Measurements from ENCODE around the gene CCDC57.

GRCh38 chr17:82228842-82229697 lies 16.4 kb upstream of the CCDC57 start, which contains the start of gene SLC16A3:
- TF ChIP-seq, protein P1, sequence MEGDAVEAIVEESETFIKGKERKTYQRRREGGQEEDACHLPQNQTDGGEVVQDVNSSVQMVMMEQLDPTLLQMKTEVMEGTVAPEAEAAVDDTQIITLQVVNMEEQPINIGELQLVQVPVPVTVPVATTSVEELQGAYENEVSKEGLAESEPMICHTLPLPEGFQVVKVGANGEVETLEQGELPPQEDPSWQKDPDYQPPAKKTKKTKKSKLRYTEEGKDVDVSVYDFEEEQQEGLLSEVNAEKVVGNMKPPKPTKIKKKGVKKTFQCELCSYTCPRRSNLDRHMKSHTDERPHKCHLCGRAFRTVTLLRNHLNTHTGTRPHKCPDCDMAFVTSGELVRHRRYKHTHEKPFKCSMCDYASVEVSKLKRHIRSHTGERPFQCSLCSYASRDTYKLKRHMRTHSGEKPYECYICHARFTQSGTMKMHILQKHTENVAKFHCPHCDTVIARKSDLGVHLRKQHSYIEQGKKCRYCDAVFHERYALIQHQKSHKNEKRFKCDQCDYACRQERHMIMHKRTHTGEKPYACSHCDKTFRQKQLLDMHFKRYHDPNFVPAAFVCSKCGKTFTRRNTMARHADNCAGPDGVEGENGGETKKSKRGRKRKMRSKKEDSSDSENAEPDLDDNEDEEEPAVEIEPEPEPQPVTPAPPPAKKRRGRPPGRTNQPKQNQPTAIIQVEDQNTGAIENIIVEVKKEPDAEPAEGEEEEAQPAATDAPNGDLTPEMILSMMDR (IDR thresholded peaks at IDR 0.05) = no peak
- TF ChIP-seq POLR2A (IDR thresholded peaks at IDR 0.05) = peak; percentile 53 to 94

All from thyroid gland (tissue), 4 donors.